A549 (cell line): ENCODE data around the gene UTP4.

Experiments
- CEBPB ChIP-seq, 2 experiments: fragments of >200 bp in 1 of 2; sonication (Bioruptor Twin) in 1 of 2; formaldehyde crosslinking in 1 of 2; IDR thresholded peaks; 2 replicates each; pipeline ENCODE4 v1.6.1; 2012 to 2016
- CTCF ChIP-seq: fragments of >200 bp; sonication (Bioruptor Twin); formaldehyde crosslinking; IDR thresholded peaks from 3 replicates; pipeline ENCODE4 v1.5.1; 2016
- EHMT2 ChIP-seq: fragments of 200-600 bp; sonication (generic); IDR thresholded peaks from 2 replicates; pipeline ENCODE4 v1.6.1; 2016; ENCODE audit warnings: antibody characterized with exemption, low read depth, mild to moderate bottlenecking, moderate library complexity
- EP300 ChIP-seq, 2 experiments: fragments of >200 bp; sonication (Bioruptor Twin); formaldehyde crosslinking; IDR thresholded peaks; 2 replicates in 1 of 2; 3 replicates in 1 of 2; pipeline ENCODE4 v1.6.1; 2016 to 2017
- ESRRA ChIP-seq: fragments of 150-350 bp; IDR thresholded peaks from 2 replicates; pipeline ENCODE4 v1.6.1; 2014; ENCODE audit warnings: mild to moderate bottlenecking, low read length, borderline replicate concordance
- GATA3 ChIP-seq: IDR thresholded peaks from 2 replicates; pipeline ENCODE4 v1.6.1; 2012; ENCODE audit warnings: borderline replicate concordance
- MAFK ChIP-seq: fragments of 450-650 bp; IDR thresholded peaks from 2 replicates; pipeline ENCODE4 v1.6.1; 2014; ENCODE audit not compliant: partially characterized antibody
- MAZ ChIP-seq: fragments of 150-350 bp; IDR thresholded peaks from 2 replicates; pipeline ENCODE4 v1.6.1; 2014; ENCODE audit warnings: antibody characterized with exemption, low read depth, low read length, borderline replicate concordance
- MYC ChIP-seq: IDR thresholded peaks from 2 replicates; pipeline ENCODE4 v1.6.1; 2012; ENCODE audit warnings: mild to moderate bottlenecking, inconsistent platforms, low read length, improper control_type of control experiment, borderline replicate concordance
- RAD21 ChIP-seq, 2 experiments: fragments of >200 bp in 1 of 2; sonication (Bioruptor Twin) in 1 of 2; formaldehyde crosslinking in 1 of 2; IDR thresholded peaks in 1 of 2; conservative IDR thresholded peaks in 1 of 2; 2 replicates in 1 of 2; 3 replicates in 1 of 2; pipeline ENCODE4 v1.6.1; 2012 to 2018; ENCODE audit warnings: inconsistent platforms in 1 of 2
- RFX5 ChIP-seq: fragments of 450-650 bp; IDR thresholded peaks from 2 replicates; pipeline ENCODE4 v1.7.1; 2014; ENCODE audit warnings: antibody characterized with exemption, mild to moderate bottlenecking, moderate library complexity
- ZC3H11A ChIP-seq: fragments of 450-650 bp; IDR thresholded peaks from 2 replicates; pipeline ENCODE4 v1.6.1; 2014; ENCODE audit warnings: antibody characterized with exemption, mild to moderate bottlenecking
- TF ChIP-seq, protein P1 (sequence below): fragments of >200 bp; sonication (Bioruptor Twin); formaldehyde crosslinking; IDR thresholded peaks from 3 replicates; pipeline ENCODE4 v1.6.1; 2016

- no peak for TF ChIP-seq RFX5
- TF ChIP-seq, protein P1, sequence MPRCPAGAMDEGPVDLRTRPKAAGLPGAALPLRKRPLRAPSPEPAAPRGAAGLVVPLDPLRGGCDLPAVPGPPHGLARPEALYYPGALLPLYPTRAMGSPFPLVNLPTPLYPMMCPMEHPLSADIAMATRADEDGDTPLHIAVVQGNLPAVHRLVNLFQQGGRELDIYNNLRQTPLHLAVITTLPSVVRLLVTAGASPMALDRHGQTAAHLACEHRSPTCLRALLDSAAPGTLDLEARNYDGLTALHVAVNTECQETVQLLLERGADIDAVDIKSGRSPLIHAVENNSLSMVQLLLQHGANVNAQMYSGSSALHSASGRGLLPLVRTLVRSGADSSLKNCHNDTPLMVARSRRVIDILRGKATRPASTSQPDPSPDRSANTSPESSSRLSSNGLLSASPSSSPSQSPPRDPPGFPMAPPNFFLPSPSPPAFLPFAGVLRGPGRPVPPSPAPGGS = no peak
- TF ChIP-seq CTCF = no peak
- TF ChIP-seq RAD21 (conservative IDR thresholded peaks at IDR 0.05 in 1 of 2, IDR thresholded peaks at IDR 0.05 in 1 of 2) = no peak
- TF ChIP-seq MYC = no peak
- TF ChIP-seq ZC3H11A = no peak
- TF ChIP-seq EHMT2 = no peak
- no peak for TF ChIP-seq MAZ
- TF ChIP-seq EP300 (IDR thresholded peaks at IDR 0.05) = no peak
- no peak for TF ChIP-seq ESRRA
- TF ChIP-seq CEBPB (IDR thresholded peaks at IDR 0.05) = no peak
- no peak for TF ChIP-seq MAFK
- no peak for TF ChIP-seq GATA3
Measured at GRCh38 chr16:69193855-69194254, 61.4 kb downstream of the UTP4 start.
